Stimulated activated CD8-positive, alpha-beta memory T cell treated with anti-CD3 and anti-CD28 coated beads, Interleukin-12 subunit alpha, Interleukin-12 subunit beta, amount 100 ng/mL, for 24 hours (primary cell): ENCODE data around the gene PLCXD1.
"Not testable (repeated sequence)": the region's sequence is repeated elsewhere in the genome, so short reads cannot be mapped to it uniquely, and the experiment has no call there.

Experiments used
- DNase-seq: peaks from one replicate; pipeline ENCODE4 v3.0.0-alpha.2; 2020; ENCODE audit errors: extremely low read depth

PLCXD1 gene

GRCh38 chrX:264006-264405, 17.2 kb upstream of the PLCXD1 start:
- DNase-seq: not testable (repeated sequence)

DNA sequence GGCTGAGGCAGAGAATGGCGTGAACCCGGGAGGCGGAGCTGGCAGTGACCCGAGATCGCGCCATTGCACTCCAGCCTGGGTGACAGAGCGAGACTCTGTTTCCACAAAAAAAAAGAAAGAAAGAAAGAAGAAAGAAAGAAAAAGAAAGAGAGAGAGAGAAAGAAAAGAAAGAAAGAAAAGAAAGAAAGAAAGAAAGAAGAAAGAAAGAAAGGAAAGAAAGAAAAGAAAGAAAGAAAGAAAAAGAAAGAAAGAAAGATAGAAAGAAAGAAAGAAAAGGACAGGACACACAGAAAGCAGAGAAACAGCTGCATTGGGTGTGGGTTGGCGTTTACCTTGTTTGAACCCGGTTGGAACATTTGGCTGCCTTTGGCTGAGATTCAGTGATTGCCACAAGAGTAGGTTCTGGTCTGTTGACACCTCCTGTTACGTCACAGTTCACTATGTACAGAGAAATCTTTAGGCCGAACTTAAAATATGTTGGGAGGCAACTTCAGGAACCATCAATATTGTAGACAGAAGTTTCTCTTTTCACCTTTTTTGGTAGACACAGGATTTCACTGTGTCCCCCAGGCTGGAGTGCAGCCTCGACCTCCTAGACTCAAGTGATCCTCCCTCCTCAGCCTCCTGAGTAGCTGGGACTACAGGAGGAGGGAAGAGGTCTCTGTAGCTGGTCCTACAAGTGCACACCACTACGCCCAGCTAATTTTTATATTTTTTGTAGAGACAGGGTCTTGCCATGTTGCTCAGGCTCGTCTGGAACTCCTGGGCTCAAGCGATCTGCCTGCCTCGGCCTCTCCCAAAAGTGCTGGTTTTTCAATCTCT, 16.3 kb upstream of the PLCXD1 start:
- DNase-seq: no peak

DNA sequence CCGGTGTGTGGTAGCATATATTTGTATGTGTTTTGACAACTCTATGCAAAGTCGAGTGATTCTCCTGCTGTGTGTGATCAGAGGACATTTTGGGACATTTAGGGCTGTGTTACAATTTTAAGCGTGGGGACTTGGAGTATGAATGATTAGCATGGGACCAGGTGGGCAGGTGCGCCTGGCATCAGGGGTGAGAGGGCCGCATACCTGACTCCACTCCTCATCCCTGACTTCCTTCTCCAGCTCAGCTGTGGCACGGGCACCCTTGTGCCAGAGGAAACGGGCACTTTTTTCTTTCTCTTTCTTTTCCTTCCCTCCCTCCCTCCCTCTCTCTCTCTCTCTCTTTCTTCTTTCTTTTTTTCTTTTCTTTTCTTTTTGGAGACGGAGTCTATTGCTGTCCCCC, 15.7 kb upstream of the PLCXD1 start:
- no peak for DNase-seq

GRCh38 chrX:267771-268261, 13.4 kb upstream of the PLCXD1 start:
- no peak for DNase-seq

DNA sequence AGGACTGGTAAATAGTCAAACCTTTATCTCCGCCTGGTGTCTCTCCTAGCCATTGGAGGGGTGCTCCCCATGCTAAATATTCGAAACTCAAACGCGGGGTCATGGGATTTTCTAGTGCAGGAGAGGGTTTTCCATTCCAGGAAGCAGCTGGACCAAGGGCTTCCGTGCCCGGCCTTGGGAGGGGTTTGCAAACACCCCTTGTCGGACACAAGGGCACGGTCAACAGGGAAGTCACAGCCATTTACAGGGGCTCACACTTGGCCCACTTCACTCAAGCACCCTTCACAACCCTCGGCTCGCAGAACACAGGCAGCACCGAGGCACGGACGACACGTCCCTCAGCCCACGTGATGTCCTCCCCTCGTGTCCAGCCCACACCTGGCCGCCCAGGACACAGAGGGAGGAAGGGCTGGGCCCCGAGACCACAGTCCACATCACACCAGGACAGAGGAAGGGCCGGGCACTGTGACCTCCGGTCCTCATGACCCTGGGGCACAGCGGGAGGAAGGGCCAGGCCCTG, 10.3 kb upstream of the PLCXD1 start:
- no peak for DNase-seq

- no peak for DNase-seq
Observed at GRCh38 chrX:274904-275475, 6.2 kb upstream of the PLCXD1 start.

DNA sequence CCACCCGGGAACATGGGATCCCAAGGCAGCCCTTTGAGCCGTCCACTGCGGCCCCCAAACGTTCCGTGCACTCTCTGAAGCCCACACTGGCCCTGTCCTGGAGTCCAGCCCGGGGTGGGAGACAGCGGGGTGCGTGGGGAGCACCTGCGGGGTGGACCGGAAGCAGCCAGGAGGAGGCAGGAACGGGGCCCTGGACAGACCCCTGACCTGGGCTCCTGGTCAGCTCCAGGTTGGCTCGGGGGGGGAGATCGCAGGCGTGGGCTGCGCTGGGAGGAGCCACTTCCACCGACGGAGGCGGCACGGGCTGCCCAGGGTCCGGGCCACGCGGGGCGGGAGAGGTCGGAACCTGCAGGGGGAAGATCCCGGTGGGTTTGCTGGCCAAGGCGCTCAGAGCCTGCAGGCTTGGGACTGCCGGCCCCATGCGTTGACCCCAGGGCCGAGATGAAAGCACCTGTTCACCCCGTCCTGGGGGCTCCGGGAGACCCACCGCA, 5.7 kb upstream of the PLCXD1 start:
- no peak for DNase-seq

GRCh38 chrX:275967-276580, 5.1 kb upstream of the PLCXD1 start:
- no peak for DNase-seq

DNA sequence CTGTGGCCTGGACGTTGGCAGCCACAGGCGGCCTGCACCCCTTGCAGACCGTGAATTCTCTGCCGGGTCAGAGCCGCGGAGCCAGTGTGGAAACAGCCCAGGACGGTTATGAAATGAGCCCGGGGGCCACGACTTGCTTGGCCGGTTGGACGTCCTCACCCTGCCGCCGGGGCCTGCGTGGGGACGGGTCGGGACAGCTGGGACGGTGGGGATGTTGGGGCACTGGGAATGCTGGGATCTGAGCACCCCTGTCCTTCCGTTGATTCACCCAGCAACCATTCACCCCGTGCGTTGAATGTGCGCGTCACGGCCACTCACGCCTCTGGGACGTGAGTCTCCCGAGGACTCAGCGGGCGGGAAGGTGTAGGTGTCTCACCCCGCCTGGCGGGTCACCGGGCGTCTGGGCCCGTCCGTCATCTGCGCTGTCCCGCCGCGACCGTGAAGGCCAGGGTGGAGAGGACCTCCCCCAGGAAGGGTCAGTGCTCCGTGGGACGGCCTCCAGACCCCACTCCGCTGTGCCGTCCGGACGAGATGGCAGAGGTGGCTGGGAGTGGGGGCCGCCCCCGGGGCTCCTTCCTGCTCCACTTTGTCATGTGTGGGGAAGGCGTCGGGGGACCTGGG, 4.5 kb upstream of the PLCXD1 start:
- DNase-seq: no peak

GRCh38 chrX:279757-280604, 1.2 kb upstream of the PLCXD1 start:
- not testable (repeated sequence) for DNase-seq

GRCh38 chrX:280722-281121, 459 bp upstream of the PLCXD1 start:
- DNase-seq: not testable (repeated sequence)

- DNase-seq: not testable (repeated sequence)
Observed at GRCh38 chrX:282000-282681, 960 bp downstream of the PLCXD1 start.

GRCh38 chrX:283115-283845, 2.1 kb downstream of the PLCXD1 start:
- peak; percentile 86 for DNase-seq

- DNase-seq: no peak
Observed at GRCh38 chrX:285076-285677, 4.0 kb downstream of the PLCXD1 start.

DNA sequence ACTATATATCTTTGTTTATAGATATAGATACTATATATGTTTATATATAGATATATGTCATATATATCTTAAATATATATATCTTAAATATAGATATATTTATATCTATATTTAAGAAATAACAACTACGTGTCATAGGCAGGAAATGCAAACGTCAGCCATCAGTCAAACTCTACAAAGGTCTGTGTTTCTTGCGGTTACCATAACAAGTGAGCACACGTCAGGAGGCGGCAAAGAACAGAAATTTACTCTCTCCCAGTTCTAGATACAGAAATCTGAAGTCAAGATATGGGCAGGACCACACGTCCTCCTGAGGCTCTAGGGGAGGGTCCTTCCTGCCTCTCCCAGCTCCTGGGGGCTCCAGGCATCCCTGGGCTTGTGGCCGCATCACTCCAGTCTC, 6.5 kb downstream of the PLCXD1 start:
- DNase-seq: no peak

- no peak for DNase-seq
Observed at GRCh38 chrX:288561-288991, 7.4 kb downstream of the PLCXD1 start.

- no peak for DNase-seq
Observed at GRCh38 chrX:290476-291166, 9.4 kb downstream of the PLCXD1 start.

- no peak for DNase-seq
Observed at GRCh38 chrX:291411-291901, 10.3 kb downstream of the PLCXD1 start.
